GM12878 (cell line): ENCODE data around the gene UFSP2. TPM values are rescaled to one million over a fixed set of nuclear protein-coding genes. Genes with fewer than 3 reads are reported as not detected.

Experiments used
- MXI1 ChIP-seq: fragments of 150-350 bp; IDR thresholded peaks from 2 replicates; pipeline ENCODE4 v1.6.1; 2011; ENCODE audit warnings: low read depth, mild to moderate bottlenecking, inconsistent platforms, low read length, improper control_type of control experiment
- MYB ChIP-seq: fragments of 150-350 bp; IDR thresholded peaks from 2 replicates; pipeline ENCODE4 v1.6.1; 2014; ENCODE audit warnings: mild to moderate bottlenecking, low read depth, low read length, borderline replicate concordance
- NFYB ChIP-seq: IDR thresholded peaks from 2 replicates; pipeline ENCODE4 v1.6.1; 2011; ENCODE audit warnings: low read depth, mild to moderate bottlenecking, low read length, improper control_type of control experiment, moderate library complexity; ENCODE audit not compliant: insufficient read depth
- PAX5 ChIP-seq: IDR thresholded peaks from 2 replicates; pipeline ENCODE4 v1.6.1; 2011; ENCODE audit warnings: low read depth, low read length, borderline replicate concordance
- RB1 ChIP-seq: fragments of 450-650 bp; formaldehyde crosslinking; IDR thresholded peaks from 2 replicates; pipeline ENCODE4 v1.6.1; 2017; ENCODE audit warnings: mild to moderate bottlenecking, borderline replicate concordance
- RBBP5 ChIP-seq: fragments of 200-600 bp; sonication (generic); conservative IDR thresholded peaks from 2 replicates; pipeline ENCODE4 v1.6.1; 2016
- RUNX3 ChIP-seq: IDR thresholded peaks from 2 replicates; pipeline ENCODE4 v1.6.1; 2012; ENCODE audit warnings: low read length, inconsistent platforms
- SRF ChIP-seq, 2 experiments: IDR thresholded peaks; 2 replicates each; pipeline ENCODE4 v1.6.1; 2011; ENCODE audit warnings: low read depth in 2 of 2, low read length in 2 of 2, mild to moderate bottlenecking in 1 of 2, moderate library complexity in 1 of 2
- WRNIP1 ChIP-seq: IDR thresholded peaks from 2 replicates; pipeline ENCODE4 v1.6.1; 2011; ENCODE audit warnings: low read depth, low read length, improper control_type of control experiment, borderline replicate concordance
- polyA plus RNA-seq, 11 experiments: library from polyadenylated mRNA; depleted of rRNA in 4 of 11; unstranded in 6 of 11; stranded (reverse) in 5 of 11; fragments of >200 nt; fragmentation: Nextera tagmentation in 4 of 11; fragmentation: Illumina TruSeq in 1 of 11; extraction: Ambion mirVana in 4 of 11; extraction: Trizol in 1 of 11; gene quantifications; 1 replicate in 1 of 11; 2 replicates in 10 of 11; pipeline versions ENCODE4 v1.2.1 to v1.2.3, GENCODE V29; 2011 to 2016; ENCODE audit warnings: inconsistent platforms in 2 of 11, missing spikeins in 2 of 11, low read depth in 1 of 11
- total RNA-seq, 4 experiments: library from RNA; depleted of rRNA in 3 of 4; stranded (reverse); fragments of >200 nt in 3 of 4; fragmentation: Illumina TruSeq in 1 of 4; extraction: Trizol in 1 of 4; gene quantifications; 2 replicates each; pipeline versions ENCODE4 v1.2.1 to v1.2.3, GENCODE V29; 2013 to 2021
- TF ChIP-seq, protein P1 (sequence below): IDR thresholded peaks from 2 replicates; pipeline ENCODE4 v1.6.1; 2012; ENCODE audit warnings: mild to moderate bottlenecking, low read depth, low read length

Gene UFSP2
- total and polyA plus RNA-seq, 10 of the 15 experiments (the other 5 are each of a cell fraction or from before 2014, with no cell fraction given): 25.4 to 53.1 (median 37.7) TPM

DNA sequence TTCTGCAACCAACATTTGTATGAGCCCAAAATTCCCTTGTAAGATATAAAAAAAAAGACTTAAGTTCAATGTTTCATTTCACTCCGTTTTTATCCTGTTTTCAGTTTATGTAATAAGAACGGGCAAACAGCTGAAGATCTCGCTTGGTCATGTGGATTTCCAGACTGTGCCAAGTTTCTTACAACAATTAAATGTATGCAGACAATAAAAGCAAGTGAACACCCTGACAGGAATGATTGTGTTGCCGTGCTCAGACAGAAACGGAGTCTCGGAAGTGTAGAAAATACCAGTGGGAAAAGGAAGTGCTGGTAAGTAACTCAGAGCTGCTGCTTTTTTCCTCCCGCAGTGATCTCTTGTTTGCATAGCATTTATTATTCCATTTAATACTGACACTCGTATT lies 26.3 kb downstream of the UFSP2 start (continued):
- TF ChIP-seq, protein P1, sequence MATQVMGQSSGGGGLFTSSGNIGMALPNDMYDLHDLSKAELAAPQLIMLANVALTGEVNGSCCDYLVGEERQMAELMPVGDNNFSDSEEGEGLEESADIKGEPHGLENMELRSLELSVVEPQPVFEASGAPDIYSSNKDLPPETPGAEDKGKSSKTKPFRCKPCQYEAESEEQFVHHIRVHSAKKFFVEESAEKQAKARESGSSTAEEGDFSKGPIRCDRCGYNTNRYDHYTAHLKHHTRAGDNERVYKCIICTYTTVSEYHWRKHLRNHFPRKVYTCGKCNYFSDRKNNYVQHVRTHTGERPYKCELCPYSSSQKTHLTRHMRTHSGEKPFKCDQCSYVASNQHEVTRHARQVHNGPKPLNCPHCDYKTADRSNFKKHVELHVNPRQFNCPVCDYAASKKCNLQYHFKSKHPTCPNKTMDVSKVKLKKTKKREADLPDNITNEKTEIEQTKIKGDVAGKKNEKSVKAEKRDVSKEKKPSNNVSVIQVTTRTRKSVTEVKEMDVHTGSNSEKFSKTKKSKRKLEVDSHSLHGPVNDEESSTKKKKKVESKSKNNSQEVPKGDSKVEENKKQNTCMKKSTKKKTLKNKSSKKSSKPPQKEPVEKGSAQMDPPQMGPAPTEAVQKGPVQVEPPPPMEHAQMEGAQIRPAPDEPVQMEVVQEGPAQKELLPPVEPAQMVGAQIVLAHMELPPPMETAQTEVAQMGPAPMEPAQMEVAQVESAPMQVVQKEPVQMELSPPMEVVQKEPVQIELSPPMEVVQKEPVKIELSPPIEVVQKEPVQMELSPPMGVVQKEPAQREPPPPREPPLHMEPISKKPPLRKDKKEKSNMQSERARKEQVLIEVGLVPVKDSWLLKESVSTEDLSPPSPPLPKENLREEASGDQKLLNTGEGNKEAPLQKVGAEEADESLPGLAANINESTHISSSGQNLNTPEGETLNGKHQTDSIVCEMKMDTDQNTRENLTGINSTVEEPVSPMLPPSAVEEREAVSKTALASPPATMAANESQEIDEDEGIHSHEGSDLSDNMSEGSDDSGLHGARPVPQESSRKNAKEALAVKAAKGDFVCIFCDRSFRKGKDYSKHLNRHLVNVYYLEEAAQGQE: no peak
- TF ChIP-seq NFYB (no peak), MXI1 (no peak), MYB (no peak), RBBP5 (no peak), PAX5 (no peak), SRF (IDR thresholded peaks at IDR 0.05; ENCODE audit: low read depth in 2 of 2, low read length in 2 of 2) (no peak), RB1 (no peak), WRNIP1 (no peak), RUNX3 (no peak)
